ENCODE results near the gene GSN. TPM values are rescaled to one million over a fixed set of nuclear protein-coding genes. Genes with fewer than 3 reads are reported as not detected.

Gene GSN
- total and polyA plus RNA-seq, 2 of the 13 experiments (the other 11 are each of a cell fraction or from before 2014, with no cell fraction given) = 294 to 307 TPM

GRCh38 chr9:121367306-121368137 lies 99.6 kb downstream of the GSN start:
- Histone ChIP-seq H4K20me1 (ENCODE audit: insufficient read depth, low read length) (peaks cover 2% of the 10 kb centered on the region; the same call in 1 of the 2 replicates), H3K4me1 (ENCODE audit: insufficient read depth, low read length) (peaks cover 95% of the 10 kb centered on the region), H3K9me3 (ENCODE audit: low read length) (no peaks in the 10 kb centered on the region), H3K27me3 (ENCODE audit: control insufficient read depth in 1 of 2, insufficient read depth in 2 of 2, low read length in 2 of 2) (no peaks in the 10 kb centered on the region), H2AFZ (ENCODE audit: low read length) (no peak overlapping the region), H3K27ac (ENCODE audit: extremely low read length, insufficient read depth, low read length) (peak overlapping the region; percentile 84), H3K4me3 (replicated peaks in 1 of 3; ENCODE audit: insufficient read depth in 1 of 3, low read depth in 2 of 3, low read length in 3 of 3) (peak overlapping the region; percentile 62 to 88 (median 81); a peak in 5 of 6 replicates), H3K36me3 (replicated peaks in 1 of 2; ENCODE audit: control insufficient read depth in 1 of 2, insufficient read depth in 2 of 2, low read length in 2 of 2) (peaks cover 0 to 2% of the 10 kb centered on the region in 2 experiments; a peak in 1 of 5 replicates), H3K9ac (ENCODE audit: insufficient read depth, low read depth, low read length) (peak overlapping the region; percentile 87), H3K4me2 (ENCODE audit: low read depth, low read length) (peak overlapping the region; percentile 87), H3K79me2 (ENCODE audit: insufficient read depth, low read length) (peaks cover 60% of the 10 kb centered on the region)
- FAIRE-seq = no peak
- intact Hi-C loops (cut with micrococcal nuclease; ENCODE audit: unreplicated experiment) (no loop called here), in situ Hi-C loops (cut with HindIII; ENCODE audit: extremely low pct_ligation_motif_present, low pct_unique_long_range_greater_than_20kb) (no loop called here)
- BruUV-seq (replicated peaks) = no TSS peak
- WGBS (ENCODE audit: low lambda C conversion rate) = 19% methylated on average over 4 of the region's 4 CpGs
- ChIA-PET CTCF (ENCODE audit: low intra/inter-chr PET ratio, low total read pairs) (no interaction called here), POLR2A (no interaction called here)
- DNase-seq (ENCODE audit: low spot score) = no peak
- no peak for ATAC-seq
- TF ChIP-seq SOX13 (IDR thresholded peaks at IDR 0.05) = no peak
- no peak for TF ChIP-seq SOX13 (CRISPR knock-in tag; conservative IDR thresholded peaks at IDR 0.05 in 1 of 2, IDR thresholded peaks at IDR 0.05 in 1 of 2)
- 0 out of 2 replicates have a peak, but pooled peaks have one; percentile 1 for TF ChIP-seq RARG (CRISPR knock-in tag; IDR thresholded peaks at IDR 0.05; ENCODE audit: low read depth)
- peak; percentile 53; the same call in 1 of the 2 replicates for TF ChIP-seq SMYD3 (CRISPR knock-in tag; IDR thresholded peaks at IDR 0.05)
- no peak for TF ChIP-seq ZBTB46 (CRISPR knock-in tag; IDR thresholded peaks at IDR 0.05; ENCODE audit: borderline replicate concordance)
- TF ChIP-seq, protein P1, sequence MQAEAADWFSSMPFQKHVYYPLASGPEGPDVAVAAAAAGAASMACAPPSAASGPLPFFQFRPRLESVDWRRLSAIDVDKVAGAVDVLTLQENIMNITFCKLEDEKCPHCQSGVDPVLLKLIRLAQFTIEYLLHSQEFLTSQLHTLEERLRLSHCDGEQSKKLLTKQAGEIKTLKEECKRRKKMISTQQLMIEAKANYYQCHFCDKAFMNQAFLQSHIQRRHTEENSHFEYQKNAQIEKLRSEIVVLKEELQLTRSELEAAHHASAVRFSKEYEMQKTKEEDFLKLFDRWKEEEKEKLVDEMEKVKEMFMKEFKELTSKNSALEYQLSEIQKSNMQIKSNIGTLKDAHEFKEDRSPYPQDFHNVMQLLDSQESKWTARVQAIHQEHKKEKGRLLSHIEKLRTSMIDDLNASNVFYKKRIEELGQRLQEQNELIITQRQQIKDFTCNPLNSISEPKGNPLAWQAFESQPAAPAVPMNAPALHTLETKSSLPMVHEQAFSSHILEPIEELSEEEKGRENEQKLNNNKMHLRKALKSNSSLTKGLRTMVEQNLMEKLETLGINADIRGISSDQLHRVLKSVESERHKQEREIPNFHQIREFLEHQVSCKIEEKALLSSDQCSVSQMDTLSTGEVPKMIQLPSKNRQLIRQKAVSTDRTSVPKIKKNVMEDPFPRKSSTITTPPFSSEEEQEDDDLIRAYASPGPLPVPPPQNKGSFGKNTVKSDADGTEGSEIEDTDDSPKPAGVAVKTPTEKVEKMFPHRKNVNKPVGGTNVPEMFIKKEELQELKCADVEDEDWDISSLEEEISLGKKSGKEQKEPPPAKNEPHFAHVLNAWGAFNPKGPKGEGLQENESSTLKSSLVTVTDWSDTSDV (CRISPR knock-in tag; IDR thresholded peaks at IDR 0.05) = no peak
- no peak for TF ChIP-seq SIX4 (CRISPR knock-in tag; IDR thresholded peaks at IDR 0.05)
- TF ChIP-seq NKX3-1 (CRISPR knock-in tag; IDR thresholded peaks at IDR 0.05) = peak; percentile 21; the same call in 1 of the 2 replicates

Data from HepG2 (cell line).